ENCODE data around the gene SAMMSON.

DNA sequence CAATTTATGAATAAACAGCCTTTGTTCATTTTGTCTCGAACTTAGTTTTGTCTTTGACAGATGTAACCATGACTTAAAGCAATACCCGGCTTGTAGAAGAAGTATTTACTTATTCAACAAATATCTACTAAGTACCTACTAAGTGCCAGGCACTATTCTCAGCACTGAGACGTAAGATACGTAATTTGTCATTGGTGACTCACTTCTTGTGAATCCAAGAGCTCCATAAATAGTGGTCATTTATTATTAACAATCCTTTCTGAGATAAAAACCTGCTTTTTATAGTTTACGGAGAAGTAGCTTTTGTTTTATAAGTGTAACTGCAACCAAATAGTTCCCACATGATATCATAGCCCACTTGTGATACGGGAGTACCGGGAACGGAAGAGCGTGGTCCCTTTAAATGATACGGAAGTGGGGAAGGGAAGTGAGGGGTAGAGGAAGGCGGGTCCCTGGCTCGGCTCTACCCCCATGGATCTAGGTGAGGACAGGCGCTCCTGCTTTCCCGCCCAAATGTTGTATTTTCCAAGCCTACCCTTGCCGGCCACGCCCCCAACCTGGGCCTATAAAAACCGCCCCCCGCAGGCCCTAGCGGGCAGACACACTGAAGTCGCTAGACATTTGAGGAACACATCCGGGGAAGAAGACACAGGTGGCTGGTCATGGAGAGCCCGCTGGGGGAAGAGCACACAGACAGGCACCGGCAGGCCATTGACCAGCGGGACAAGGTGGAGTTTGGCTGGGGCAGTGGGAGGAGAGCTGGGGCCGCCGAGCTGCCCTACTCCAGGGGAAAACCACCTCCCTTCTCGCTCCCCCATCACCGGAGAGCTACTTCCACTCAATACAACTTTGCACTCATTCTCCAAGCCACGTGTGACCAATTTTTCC, at the start of gene SAMMSON:
- TF ChIP-seq POLR2A (IDR thresholded peaks at IDR 0.05; ENCODE audit: low read length) (no peak), GATA1 (IDR thresholded peaks at IDR 0.05; ENCODE audit: low read depth, low read length) (no peak)
